ENCODE measurements around the gene GPR27.

- TF ChIP-seq, protein P1, sequence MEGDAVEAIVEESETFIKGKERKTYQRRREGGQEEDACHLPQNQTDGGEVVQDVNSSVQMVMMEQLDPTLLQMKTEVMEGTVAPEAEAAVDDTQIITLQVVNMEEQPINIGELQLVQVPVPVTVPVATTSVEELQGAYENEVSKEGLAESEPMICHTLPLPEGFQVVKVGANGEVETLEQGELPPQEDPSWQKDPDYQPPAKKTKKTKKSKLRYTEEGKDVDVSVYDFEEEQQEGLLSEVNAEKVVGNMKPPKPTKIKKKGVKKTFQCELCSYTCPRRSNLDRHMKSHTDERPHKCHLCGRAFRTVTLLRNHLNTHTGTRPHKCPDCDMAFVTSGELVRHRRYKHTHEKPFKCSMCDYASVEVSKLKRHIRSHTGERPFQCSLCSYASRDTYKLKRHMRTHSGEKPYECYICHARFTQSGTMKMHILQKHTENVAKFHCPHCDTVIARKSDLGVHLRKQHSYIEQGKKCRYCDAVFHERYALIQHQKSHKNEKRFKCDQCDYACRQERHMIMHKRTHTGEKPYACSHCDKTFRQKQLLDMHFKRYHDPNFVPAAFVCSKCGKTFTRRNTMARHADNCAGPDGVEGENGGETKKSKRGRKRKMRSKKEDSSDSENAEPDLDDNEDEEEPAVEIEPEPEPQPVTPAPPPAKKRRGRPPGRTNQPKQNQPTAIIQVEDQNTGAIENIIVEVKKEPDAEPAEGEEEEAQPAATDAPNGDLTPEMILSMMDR (IDR thresholded peaks at IDR 0.05): no peak
- no peak for TF ChIP-seq POLR2A (IDR thresholded peaks at IDR 0.05)
These were observed 32.0 kb upstream of the GPR27 start for GRCh38 chr3:71721651-71722157.
